ENCODE data around the gene PHLDA2. TPM values are rescaled to one million over a fixed set of nuclear protein-coding genes. Genes with fewer than 3 reads are reported as not detected.
A peak's percentile ranks its signal among the peaks of the same experiment; 100 is the strongest.

The PHLDA2 gene
- total and polyA plus RNA-seq, 9 of the 15 experiments (the other 6 are each of a cell fraction or from before 2014, with no cell fraction given) = 0.43 to 42.4 (median 4.7) TPM

DNA sequence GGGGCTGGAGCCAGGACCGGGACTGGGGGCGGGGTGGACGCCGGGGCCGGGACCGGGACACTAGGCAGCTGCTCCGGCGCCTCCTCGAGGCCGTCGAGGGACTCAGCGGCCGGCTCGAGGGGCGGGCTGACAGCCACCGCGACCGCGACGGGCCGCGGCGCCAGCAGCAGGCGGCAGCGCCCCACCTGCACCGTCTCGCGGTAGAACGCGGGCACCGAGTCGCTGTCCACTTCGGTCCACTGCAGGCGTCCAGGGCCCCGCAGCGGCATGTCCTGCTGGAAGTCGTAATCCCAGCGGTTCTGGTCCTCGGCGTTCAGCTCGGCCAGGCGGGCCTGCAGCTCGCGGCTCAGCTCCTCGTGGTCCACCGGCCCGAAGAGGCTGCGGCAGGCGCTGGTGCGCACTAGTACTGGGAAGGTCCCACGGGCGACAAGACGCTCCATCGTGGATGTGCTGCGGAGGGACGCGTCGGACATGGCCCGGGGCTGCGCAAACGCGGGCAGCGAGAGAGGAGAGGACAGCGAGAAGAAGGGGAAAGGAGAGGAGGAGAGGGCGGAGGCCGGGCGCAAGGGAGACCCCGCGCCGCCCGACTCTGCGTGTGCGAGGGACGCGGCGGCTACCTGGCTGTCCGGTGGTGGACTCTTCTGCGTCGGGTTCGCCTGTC is 44.1 kb downstream of the PHLDA2 start (continued):
- TF ChIP-seq, protein P1, sequence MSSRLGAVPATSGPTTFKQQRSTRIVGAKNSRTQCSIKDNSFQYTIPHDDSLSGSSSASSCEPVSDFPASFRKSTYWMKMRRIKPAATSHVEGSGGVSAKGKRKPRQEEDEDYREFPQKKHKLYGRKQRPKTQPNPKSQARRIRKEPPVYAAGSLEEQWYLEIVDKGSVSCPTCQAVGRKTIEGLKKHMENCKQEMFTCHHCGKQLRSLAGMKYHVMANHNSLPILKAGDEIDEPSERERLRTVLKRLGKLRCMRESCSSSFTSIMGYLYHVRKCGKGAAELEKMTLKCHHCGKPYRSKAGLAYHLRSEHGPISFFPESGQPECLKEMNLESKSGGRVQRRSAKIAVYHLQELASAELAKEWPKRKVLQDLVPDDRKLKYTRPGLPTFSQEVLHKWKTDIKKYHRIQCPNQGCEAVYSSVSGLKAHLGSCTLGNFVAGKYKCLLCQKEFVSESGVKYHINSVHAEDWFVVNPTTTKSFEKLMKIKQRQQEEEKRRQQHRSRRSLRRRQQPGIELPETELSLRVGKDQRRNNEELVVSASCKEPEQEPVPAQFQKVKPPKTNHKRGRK (tag; IDR thresholded peaks at IDR 0.05) = no peak
- TF ChIP-seq SP1 (CRISPR knock-in tag; IDR thresholded peaks at IDR 0.05) (peak; percentile 82), ZNF551 (CRISPR knock-in tag; IDR thresholded peaks at IDR 0.05) (no peak), NRF1 (conservative IDR thresholded peaks at IDR 0.05 in 1 of 2, IDR thresholded peaks at IDR 0.05 in 1 of 2) (peak; percentile 73 to 78; a peak in 2 of 4 replicates), ZNF431 (CRISPR knock-in tag; IDR thresholded peaks at IDR 0.05) (peak; percentile 84), ETV6 (IDR thresholded peaks at IDR 0.05; ENCODE audit: borderline replicate concordance in 1 of 2, low read depth in 2 of 2, low read length in 1 of 2) (no peak), ETV6 (CRISPR knock-in tag; IDR thresholded peaks at IDR 0.05; ENCODE audit: borderline replicate concordance) (0 out of 2 replicates have a peak, but pooled peaks have one; percentile 71), SAP30 (IDR thresholded peaks at IDR 0.05; ENCODE audit: borderline replicate concordance, insufficient read depth, low read depth, low read length, poor library complexity, severe bottlenecking) (peak; percentile 81), EZH2 (IDR thresholded peaks at IDR 0.05; ENCODE audit: borderline replicate concordance, low read depth, low read length) (no peak), ZBTB1 (CRISPR knock-in tag; IDR thresholded peaks at IDR 0.05; ENCODE audit: borderline replicate concordance, low read depth) (peak; percentile 88), NCOA2 (IDR thresholded peaks at IDR 0.05; ENCODE audit: partially characterized antibody in 2 of 2) (no peak)
- TF ChIP-seq, protein P2, sequence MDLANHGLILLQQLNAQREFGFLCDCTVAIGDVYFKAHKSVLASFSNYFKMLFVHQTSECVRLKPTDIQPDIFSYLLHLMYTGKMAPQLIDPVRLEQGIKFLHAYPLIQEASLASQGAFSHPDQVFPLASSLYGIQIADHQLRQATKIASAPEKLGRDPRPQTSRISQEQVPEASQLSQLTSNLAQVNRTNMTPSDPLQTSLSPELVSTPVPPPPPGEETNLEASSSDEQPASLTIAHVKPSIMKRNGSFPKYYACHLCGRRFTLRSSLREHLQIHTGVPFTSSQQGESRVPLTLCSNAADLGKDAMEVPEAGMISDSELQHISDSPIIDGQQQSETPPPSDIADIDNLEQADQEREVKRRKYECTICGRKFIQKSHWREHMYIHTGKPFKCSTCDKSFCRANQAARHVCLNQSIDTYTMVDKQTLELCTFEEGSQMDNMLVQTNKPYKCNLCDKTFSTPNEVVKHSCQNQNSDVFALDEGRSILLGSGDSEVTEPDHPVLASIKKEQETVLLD (IDR thresholded peaks at IDR 0.05) = peak; percentile 85
- TF ChIP-seq, protein P3, sequence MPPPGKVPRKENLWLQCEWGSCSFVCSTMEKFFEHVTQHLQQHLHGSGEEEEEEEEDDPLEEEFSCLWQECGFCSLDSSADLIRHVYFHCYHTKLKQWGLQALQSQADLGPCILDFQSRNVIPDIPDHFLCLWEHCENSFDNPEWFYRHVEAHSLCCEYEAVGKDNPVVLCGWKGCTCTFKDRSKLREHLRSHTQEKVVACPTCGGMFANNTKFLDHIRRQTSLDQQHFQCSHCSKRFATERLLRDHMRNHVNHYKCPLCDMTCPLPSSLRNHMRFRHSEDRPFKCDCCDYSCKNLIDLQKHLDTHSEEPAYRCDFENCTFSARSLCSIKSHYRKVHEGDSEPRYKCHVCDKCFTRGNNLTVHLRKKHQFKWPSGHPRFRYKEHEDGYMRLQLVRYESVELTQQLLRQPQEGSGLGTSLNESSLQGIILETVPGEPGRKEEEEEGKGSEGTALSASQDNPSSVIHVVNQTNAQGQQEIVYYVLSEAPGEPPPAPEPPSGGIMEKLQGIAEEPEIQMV (tag; conservative IDR thresholded peaks at IDR 0.05; ENCODE audit: low read depth) = no peak
- TF ChIP-seq, protein P4, sequence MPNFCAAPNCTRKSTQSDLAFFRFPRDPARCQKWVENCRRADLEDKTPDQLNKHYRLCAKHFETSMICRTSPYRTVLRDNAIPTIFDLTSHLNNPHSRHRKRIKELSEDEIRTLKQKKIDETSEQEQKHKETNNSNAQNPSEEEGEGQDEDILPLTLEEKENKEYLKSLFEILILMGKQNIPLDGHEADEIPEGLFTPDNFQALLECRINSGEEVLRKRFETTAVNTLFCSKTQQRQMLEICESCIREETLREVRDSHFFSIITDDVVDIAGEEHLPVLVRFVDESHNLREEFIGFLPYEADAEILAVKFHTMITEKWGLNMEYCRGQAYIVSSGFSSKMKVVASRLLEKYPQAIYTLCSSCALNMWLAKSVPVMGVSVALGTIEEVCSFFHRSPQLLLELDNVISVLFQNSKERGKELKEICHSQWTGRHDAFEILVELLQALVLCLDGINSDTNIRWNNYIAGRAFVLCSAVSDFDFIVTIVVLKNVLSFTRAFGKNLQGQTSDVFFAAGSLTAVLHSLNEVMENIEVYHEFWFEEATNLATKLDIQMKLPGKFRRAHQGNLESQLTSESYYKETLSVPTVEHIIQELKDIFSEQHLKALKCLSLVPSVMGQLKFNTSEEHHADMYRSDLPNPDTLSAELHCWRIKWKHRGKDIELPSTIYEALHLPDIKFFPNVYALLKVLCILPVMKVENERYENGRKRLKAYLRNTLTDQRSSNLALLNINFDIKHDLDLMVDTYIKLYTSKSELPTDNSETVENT (CRISPR knock-in tag; IDR thresholded peaks at IDR 0.05) = peak; percentile 38; the same call in 1 of the 2 replicates
- TF ChIP-seq, protein P5, sequence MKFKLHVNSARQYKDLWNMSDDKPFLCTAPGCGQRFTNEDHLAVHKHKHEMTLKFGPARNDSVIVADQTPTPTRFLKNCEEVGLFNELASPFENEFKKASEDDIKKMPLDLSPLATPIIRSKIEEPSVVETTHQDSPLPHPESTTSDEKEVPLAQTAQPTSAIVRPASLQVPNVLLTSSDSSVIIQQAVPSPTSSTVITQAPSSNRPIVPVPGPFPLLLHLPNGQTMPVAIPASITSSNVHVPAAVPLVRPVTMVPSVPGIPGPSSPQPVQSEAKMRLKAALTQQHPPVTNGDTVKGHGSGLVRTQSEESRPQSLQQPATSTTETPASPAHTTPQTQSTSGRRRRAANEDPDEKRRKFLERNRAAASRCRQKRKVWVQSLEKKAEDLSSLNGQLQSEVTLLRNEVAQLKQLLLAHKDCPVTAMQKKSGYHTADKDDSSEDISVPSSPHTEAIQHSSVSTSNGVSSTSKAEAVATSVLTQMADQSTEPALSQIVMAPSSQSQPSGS (CRISPR knock-in tag; IDR thresholded peaks at IDR 0.05) = peak; percentile 55; the same call in 1 of the 2 replicates
- TF ChIP-seq, protein P6, sequence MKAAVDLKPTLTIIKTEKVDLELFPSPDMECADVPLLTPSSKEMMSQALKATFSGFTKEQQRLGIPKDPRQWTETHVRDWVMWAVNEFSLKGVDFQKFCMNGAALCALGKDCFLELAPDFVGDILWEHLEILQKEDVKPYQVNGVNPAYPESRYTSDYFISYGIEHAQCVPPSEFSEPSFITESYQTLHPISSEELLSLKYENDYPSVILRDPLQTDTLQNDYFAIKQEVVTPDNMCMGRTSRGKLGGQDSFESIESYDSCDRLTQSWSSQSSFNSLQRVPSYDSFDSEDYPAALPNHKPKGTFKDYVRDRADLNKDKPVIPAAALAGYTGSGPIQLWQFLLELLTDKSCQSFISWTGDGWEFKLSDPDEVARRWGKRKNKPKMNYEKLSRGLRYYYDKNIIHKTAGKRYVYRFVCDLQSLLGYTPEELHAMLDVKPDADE (conservative IDR thresholded peaks at IDR 0.05; ENCODE audit: control insufficient read depth, low read depth, low read length) = peak; percentile 10; the same call in 1 of the 2 replicates

Measured in K562 (cell line).